Heart left ventricle (tissue), 13 donors: ENCODE measurements around the gene STON2.

Experiments
- POLR2A ChIP-seq, 2 donors: fragments of 450-650 bp; IDR thresholded peaks; one replicate each; pipeline ENCODE4 v1.6.1; 2017; ENCODE audit warnings: antibody characterized with exemption in 2 of 2, mild to moderate bottlenecking in 2 of 2, moderate library complexity in 2 of 2
- TF ChIP-seq, protein P1 (sequence below), 12 donors: fragments of 200-600 bp; sonication (generic) in 4 of 12; IDR thresholded peaks; one replicate each; pipeline versions ENCODE4 v1.5.0 to v1.8.0; 2018 to 2022; ENCODE audit warnings: antibody characterized with exemption in 12 of 12, mild to moderate bottlenecking in 5 of 12
- donor health status: ischemic (EF 13 %, LVEDD 7.1; RV severe dilation, severe dysfunction).
- donor health status: DM: no; HTN: yes; CAD: no.
- donor health status: DM: no; HTN: no; CAD: no.
- donor health status: ischemic (EF 25% LVEDD 6.9; RV normal size, moderate dysfunction).
- donor health status: ischemic (EF 25% LVEDD 5.7; RV mildly dilated, moderate dysfunction).
- donor health status: ischemic (EF 35%, LVEDD 5.7; RV mildly dilated, moderate dysfunction).
- donor health status: nonischemic (EF 11% LVEDD 7.7; RV severe dilation, severe dysfunction).
- donor health status: DM: yes; HTN: yes; CAD: no.
- donor health status: PGD.
- donor health status: ischemic (EF 29% LVEDD 5.4; RV normal size, mild dysfunction).
- donor health status: nonischemic (EF 23%, LVEDD 6.1; RV moderate dilation, normal function).

DNA sequence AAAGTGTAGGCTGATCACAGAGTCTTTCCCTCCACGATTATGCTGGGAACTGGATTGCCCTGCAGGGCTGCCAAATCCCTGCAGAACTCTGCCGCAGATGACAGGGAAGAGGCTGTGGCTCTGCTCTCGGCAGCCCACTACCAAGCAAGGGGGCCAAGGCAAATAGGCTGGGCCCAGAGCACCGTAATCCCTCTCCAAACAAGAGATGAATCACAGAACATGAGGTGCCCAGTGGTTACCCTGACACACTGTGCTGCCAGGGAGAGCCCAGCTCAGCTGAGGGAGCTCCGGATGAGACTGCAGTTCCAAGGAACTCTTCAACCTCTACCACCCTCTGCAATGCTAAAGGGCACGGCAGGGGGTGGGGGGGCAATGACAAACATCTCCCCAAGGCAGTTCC, 33.9 kb downstream of the STON2 start:
- TF ChIP-seq, protein P1, sequence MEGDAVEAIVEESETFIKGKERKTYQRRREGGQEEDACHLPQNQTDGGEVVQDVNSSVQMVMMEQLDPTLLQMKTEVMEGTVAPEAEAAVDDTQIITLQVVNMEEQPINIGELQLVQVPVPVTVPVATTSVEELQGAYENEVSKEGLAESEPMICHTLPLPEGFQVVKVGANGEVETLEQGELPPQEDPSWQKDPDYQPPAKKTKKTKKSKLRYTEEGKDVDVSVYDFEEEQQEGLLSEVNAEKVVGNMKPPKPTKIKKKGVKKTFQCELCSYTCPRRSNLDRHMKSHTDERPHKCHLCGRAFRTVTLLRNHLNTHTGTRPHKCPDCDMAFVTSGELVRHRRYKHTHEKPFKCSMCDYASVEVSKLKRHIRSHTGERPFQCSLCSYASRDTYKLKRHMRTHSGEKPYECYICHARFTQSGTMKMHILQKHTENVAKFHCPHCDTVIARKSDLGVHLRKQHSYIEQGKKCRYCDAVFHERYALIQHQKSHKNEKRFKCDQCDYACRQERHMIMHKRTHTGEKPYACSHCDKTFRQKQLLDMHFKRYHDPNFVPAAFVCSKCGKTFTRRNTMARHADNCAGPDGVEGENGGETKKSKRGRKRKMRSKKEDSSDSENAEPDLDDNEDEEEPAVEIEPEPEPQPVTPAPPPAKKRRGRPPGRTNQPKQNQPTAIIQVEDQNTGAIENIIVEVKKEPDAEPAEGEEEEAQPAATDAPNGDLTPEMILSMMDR (IDR thresholded peaks at IDR 0.05) = no peak
- no peak for TF ChIP-seq POLR2A (IDR thresholded peaks at IDR 0.05)
